T-helper 2 cell treated with Interferon-gamma antibody and Interleukin-4, amounts not matched to agents 5 μg/mL and 100 μg/mL, for 36 hours (primary cell): ENCODE measurements around the gene UHMK1.
A peak's percentile ranks its signal among the peaks of the same experiment; 100 is the strongest.

Experiments used
- DNase-seq: peaks from one replicate; pipeline ENCODE4 v3.0.0; 2021; ENCODE audit warnings: low spot score
- H3K27ac Mint-ChIP-seq: one replicate; pipeline ENCODE4 v1.8.0; 2021; ENCODE audit warnings: mild to moderate bottlenecking, mixed read lengths
- H3K27me3 Mint-ChIP-seq: one replicate; pipeline ENCODE4 v1.8.0; 2021; ENCODE audit warnings: low read depth, mixed read lengths
- H3K36me3 Mint-ChIP-seq: one replicate; pipeline ENCODE4 v1.8.0; 2021; ENCODE audit warnings: low read depth, mixed read lengths
- H3K4me1 Mint-ChIP-seq: one replicate; pipeline ENCODE4 v1.8.0; 2021; ENCODE audit warnings: low read depth, mixed read lengths
- H3K4me3 Mint-ChIP-seq: one replicate; pipeline ENCODE4 v1.8.0; 2022; ENCODE audit warnings: mild to moderate bottlenecking, moderate library complexity, mixed read lengths
- H3K9me3 Mint-ChIP-seq: one replicate; pipeline ENCODE4 v1.8.0; 2021; ENCODE audit warnings: mixed read lengths

The UHMK1 gene

DNA sequence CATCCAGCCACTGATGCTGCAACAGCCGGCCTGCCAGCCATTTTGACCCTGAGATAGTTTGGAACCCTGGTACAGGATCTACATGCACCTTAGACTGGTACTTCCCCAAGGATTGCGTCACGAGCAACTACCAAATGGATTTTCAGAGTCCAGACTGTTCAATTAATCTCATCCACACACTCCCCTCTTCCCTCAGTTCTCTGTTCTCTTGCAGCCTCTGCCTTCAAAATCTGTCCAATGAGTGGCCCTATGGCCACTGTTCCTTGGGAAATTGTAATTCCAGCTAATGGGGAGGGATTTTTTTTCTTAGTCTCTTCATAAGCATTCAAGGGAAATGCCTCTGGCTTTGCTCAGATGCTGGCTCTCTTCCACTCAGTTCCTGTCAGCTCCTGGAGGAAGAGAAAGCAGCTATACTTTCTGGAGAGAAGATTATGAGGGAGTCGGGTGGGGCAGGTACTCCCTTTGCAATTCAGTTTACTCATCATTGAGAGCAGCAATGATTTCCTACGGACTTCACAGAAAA, 44.1 kb downstream of the UHMK1 start:
- no peaks in the 10 kb centered on the region for H3K27me3 Mint-ChIP-seq
- H3K4me1 Mint-ChIP-seq: peaks cover 6% of the 10 kb centered on the region
- H3K27ac Mint-ChIP-seq: no peak overlapping the region
- H3K4me3 Mint-ChIP-seq: no peak overlapping the region
- peaks cover 18% of the 10 kb centered on the region for H3K9me3 Mint-ChIP-seq
- H3K36me3 Mint-ChIP-seq: peaks cover 11% of the 10 kb centered on the region
- no peak for DNase-seq

DNA sequence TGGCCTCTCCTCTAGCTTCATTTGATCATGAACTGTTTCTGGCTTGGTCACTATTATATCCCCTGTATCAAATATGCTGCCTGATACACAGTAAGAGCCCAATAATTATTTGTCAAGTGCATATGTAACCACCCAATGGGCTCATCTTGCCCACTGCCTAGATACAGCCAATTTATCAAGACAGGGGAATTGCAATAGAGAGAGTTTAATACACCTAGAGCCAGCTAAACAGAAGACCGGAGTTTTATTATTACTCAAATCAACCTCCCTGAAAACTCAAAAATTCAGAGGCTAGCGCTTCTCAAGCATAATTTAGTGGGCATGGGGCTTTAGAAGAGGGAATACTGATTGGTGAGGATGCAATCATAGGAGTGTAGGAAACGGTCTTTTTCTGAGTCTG, 45.6 kb downstream of the UHMK1 start:
- Mint-ChIP-seq H3K4me1 (peaks cover 6% of the 10 kb centered on the region), H3K27me3 (no peaks in the 10 kb centered on the region), H3K9me3 (peaks cover 18% of the 10 kb centered on the region), H3K27ac (no peak overlapping the region), H3K4me3 (no peak overlapping the region), H3K36me3 (peaks cover 10% of the 10 kb centered on the region)
- no peak for DNase-seq

DNA sequence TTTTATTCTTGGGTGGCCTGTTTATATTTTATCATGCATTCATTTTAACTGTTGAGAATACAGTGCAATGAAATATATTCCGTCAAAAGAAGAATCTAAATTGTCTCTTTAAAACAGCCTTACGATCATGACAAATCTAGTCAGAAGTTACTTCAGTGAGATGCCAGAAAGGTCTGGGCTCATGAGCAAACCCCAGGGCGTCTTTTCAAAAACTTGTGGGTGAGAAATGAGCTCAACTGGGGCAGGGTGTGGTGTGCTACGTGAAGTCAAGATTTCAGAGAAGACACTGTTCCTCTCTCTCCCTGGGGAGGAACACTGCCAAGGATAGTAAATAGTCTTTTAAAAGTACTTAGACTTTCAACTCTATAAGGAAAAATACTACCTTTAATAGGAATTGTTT, 50.6 kb downstream of the UHMK1 start:
- Mint-ChIP-seq H3K4me3 (no peak overlapping the region), H3K27ac (no peak overlapping the region), H3K36me3 (peaks cover 1% of the 10 kb centered on the region), H3K4me1 (no peaks in the 10 kb centered on the region), H3K27me3 (no peaks in the 10 kb centered on the region), H3K9me3 (peaks cover 9% of the 10 kb centered on the region)
- DNase-seq: no peak

DNA sequence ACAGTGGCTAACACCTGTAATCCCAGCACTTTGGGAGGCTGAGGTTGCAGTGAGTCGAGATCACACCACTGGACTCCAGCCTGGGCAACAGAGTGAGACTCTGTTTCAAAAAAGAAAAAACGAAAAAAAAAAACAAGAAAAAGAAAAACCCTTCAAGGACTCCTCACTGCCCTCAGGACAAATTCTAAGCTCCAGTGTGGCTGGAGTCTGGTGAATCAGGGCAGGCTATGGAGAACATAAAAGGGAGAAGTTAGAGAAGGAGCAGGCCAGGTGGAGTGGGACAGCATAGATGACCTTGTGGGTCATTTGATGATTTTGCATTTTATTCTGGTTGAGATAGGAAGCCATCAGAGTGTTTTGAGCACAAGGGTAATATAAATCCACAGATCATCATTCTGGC, 51.4 kb downstream of the UHMK1 start:
- Mint-ChIP-seq H3K4me1 (no peaks in the 10 kb centered on the region), H3K27ac (no peak overlapping the region), H3K36me3 (no peaks in the 10 kb centered on the region), H3K9me3 (peaks cover 3% of the 10 kb centered on the region), H3K27me3 (no peaks in the 10 kb centered on the region), H3K4me3 (no peak overlapping the region)
- no peak for DNase-seq

DNA sequence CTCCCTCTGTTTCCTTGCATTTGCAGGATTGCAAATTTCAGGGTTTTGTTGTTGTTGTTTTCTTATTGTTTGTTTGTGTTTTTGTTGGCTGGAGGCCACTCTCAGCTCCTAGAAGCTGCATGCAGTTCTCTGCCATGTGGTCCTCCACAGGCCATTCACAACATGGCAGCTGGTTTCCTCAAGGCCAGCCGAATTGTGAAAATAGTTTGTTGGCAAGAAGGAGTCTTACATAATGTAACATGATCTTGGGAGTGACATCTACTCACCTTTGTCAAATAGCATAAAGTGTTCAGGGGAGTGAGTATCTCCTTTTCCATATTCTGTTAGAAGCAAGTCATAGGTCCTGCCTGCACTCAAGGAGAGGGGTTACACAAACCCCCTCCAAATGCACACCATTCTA, 53.3 kb downstream of the UHMK1 start:
- H3K9me3 Mint-ChIP-seq: no peaks in the 10 kb centered on the region
- H3K36me3 Mint-ChIP-seq: no peaks in the 10 kb centered on the region
- H3K4me3 Mint-ChIP-seq: no peak overlapping the region
- no peaks in the 10 kb centered on the region for H3K4me1 Mint-ChIP-seq
- DNase-seq: no peak
- H3K27me3 Mint-ChIP-seq: no peaks in the 10 kb centered on the region
- H3K27ac Mint-ChIP-seq: no peak overlapping the region

DNA sequence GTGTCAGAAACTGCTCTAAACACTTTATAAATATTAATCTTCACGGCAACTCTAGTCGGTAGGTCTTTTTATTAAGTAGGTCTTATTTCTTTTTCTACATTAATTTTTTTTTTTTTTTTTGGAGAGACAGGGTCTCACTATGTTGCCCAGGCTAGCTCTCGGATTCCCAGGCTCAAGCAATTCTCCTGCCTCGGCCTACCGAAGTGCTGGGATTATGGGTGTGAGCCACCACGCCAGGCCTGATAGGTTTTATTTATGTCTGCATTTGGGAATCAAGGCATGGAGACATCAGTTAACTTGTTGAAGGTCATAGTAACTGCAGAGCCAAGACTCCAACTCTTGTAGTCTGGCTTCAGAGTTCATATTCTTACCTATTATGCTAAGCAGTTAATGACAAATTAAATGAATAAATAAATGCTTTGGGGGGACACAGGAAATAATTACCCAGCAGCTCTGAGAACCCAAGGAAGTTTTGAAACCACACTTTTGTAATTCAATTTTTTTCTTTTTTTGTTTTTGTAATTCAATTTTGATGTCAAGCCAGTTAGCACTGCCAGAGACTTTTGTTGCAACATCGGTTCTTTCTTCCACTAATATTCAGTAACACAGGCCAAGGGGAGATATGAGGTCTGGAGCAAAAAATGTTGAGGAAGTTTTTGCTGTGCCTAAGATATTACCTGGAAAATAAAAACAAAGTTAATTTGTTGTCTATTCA, 54.5 kb downstream of the UHMK1 start:
- H3K4me1 Mint-ChIP-seq: no peaks in the 10 kb centered on the region
- no peak overlapping the region for H3K27ac Mint-ChIP-seq
- no peaks in the 10 kb centered on the region for H3K36me3 Mint-ChIP-seq
- H3K9me3 Mint-ChIP-seq: no peaks in the 10 kb centered on the region
- DNase-seq: no peak
- H3K4me3 Mint-ChIP-seq: no peak overlapping the region
- H3K27me3 Mint-ChIP-seq: no peaks in the 10 kb centered on the region

DNA sequence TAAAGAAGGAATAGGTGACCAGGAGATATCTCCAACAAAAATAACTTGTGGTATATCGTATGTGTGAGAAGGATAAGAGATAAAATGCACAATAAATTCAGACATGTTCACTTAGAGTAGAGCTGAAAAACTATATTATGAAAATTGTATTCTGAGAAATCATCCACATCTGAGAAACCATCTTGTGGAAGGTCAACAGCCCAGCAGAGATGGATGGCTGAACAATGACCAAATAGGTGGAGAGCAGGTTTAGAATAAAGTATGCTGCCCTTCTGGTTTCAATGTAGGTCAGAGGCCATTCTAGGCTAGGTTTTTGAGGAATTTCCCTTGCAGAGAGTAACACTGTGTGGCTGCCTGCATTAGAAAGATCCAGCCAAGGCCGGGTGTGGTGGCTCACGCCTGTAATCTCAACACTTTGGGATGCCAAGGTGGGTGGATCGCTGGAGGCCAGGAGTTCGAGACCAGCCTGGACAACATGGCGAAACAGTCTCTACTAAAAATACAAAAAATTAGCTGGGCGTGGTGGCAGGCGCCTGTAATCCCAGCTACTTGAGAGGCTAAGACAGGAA, 55.1 kb downstream of the UHMK1 start:
- Mint-ChIP-seq H3K4me3 (no peak overlapping the region), H3K4me1 (no peaks in the 10 kb centered on the region), H3K36me3 (no peaks in the 10 kb centered on the region), H3K27ac (no peak overlapping the region), H3K9me3 (no peaks in the 10 kb centered on the region), H3K27me3 (no peaks in the 10 kb centered on the region)
- no peak for DNase-seq

DNA sequence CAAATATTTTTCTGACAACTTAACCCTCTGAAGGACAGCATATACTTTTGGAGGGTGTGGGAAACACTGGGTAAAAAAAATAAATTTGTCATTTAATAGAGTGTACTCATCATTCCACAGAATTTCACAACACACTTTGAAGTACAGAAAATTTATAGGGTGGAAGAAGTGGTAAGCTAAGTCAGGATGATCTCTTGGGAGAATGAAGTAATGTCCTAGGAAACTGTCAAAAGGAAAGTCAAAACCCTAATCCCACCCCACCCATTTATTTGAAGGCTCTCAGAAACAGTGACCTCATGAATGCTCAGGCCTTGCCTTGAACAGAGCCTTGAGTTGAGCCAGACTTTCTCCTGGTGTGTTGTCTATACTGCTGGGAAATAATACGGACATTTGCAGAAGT, 56.6 kb downstream of the UHMK1 start:
- Mint-ChIP-seq H3K36me3 (no peaks in the 10 kb centered on the region), H3K4me1 (no peaks in the 10 kb centered on the region), H3K27ac (no peak overlapping the region), H3K4me3 (no peak overlapping the region), H3K27me3 (peaks cover 2% of the 10 kb centered on the region), H3K9me3 (no peaks in the 10 kb centered on the region)
- no peak for DNase-seq

DNA sequence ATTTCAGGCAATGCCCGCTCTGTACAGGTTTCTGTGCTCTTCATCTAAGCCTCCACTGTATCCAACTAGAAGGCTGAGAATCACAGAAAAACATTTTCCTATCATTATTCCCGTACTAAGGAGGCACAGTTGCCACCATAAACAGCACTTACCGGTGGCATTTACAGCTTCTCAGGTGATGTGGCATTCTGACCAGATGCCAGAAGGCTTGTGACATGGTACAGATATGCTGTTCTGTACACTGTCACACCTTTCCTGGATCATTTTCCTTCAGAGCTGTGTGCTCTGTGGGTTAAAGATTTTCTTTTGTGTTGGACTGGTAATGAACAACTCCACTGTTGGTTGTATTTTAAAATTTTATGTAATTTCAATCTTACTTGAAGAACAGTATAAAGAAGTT, 59.9 kb downstream of the UHMK1 start:
- H3K9me3 Mint-ChIP-seq: no peaks in the 10 kb centered on the region
- H3K27me3 Mint-ChIP-seq: peaks cover 2% of the 10 kb centered on the region
- no peak overlapping the region for H3K4me3 Mint-ChIP-seq
- peaks cover 3% of the 10 kb centered on the region for H3K36me3 Mint-ChIP-seq
- peaks cover 10% of the 10 kb centered on the region for H3K4me1 Mint-ChIP-seq
- H3K27ac Mint-ChIP-seq: no peak overlapping the region
- no peak for DNase-seq

DNA sequence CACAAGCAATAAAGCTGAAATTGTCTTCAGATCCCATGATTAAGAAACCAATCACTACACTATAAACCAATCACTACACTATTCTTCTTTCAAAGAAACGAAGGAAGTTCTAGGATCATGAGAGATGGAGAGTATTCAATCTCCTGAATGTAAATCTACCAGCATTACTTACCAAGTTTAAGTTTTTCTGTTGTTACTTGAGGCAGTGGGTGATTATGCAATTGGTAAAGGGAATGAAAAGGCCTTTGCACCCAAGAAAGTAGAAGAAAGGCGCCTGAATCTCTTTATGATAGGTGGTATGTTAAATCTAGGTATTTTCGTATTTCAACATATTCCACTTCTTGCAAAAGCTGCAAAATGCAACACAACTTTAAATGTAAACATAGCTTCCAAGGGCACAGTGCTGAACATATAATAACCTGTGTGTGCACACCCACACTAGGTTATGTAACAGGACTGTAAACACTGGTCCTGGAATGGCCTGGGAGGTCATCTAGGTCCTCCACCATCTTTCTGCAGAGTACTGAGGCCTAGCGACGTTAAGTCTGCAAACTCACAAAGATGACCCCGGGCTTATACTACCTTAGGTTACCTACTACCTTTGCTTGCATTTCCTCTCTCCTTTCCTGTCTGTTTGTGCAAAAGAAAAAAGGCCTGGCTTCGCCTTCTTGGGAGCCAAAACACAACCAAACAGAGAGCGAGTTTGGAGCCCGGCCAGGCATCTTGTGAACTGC, 62.9 kb downstream of the UHMK1 start:
- Mint-ChIP-seq H3K27me3 (peaks cover 2% of the 10 kb centered on the region), H3K4me1 (peaks cover 28% of the 10 kb centered on the region), H3K27ac (peak overlapping the region; percentile 96), H3K4me3 (peak overlapping the region; percentile 93), H3K36me3 (peaks cover 3% of the 10 kb centered on the region), H3K9me3 (no peaks in the 10 kb centered on the region)
- no peak for DNase-seq

DNA sequence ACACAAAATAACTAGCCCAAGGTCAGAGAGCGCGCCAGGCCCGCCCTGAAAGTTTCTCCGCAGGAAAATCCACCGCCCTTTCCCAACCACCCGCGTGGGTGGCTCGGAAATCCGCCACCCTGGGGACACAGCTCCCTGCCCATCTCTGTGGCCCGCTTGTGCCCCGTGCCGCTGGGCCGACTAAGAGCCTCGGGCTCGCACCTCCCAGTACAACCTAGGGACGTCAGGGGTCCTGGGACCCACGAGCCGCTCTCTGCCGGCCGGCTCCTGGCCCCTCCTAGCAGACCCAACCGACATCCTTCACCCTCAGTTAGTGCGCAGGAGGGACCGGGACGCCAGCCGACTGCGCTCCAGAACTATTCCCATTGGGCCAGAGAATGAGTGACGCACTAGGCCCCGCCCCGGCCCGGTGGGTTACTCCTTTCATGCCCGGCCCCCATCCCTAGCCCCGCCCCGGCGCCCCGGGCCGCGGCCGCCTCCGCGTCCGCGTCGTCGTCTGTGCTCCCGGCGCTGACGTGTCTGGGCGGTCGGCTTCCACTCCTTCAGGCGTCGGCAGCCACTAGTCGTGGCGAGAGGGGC, 63.5 kb downstream of the UHMK1 start:
- peaks cover 2% of the 10 kb centered on the region for H3K27me3 Mint-ChIP-seq
- peak overlapping the region; percentile 93 for H3K4me3 Mint-ChIP-seq
- H3K4me1 Mint-ChIP-seq: peaks cover 28% of the 10 kb centered on the region
- H3K9me3 Mint-ChIP-seq: no peaks in the 10 kb centered on the region
- H3K36me3 Mint-ChIP-seq: peaks cover 3% of the 10 kb centered on the region
- peak; percentile 99 for DNase-seq
- H3K27ac Mint-ChIP-seq: peak overlapping the region; percentile 96

DNA sequence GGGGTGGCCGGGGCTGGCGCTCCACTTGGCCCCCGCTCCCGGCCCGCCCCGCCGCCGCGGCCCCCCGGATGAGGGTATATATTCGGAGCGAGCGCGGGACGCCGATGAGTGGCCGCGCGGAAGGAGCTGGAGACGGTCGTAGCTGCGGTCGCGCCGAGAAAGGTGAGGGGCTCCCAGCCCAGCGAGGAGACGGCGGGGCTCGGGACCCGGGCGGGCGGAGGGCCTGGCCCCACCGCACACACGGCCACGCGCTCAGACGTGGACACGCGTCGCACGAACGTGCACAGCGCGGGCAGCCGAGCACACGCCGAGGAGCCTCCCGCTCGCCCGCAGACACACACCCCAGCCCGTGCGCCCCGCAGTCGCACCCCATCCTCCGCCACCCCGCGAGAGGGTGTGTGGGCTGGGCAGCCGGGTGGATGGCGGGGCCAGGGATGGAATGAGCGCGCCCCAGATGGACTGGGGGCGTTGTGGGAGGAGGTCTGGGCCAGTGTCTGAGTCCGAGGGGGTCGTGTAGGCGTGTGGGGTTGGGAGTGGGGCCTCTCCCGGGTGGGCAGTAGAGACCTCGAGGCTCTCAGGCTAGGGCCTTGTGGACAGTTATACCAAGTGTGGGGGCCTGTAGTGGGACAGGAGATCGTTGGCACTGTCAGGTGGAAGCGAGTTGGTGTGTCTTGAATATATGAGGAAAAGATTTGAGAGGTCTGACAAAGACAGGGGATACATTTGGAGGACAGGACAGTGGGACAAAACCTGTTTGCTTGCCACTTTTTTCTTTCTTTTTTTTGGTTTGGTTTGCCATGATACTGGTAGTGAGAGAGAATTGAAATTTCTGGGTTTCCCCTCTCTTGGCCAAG, 64.2 kb downstream of the UHMK1 start, which contains the start of gene UAP1:
TSS of gene UAP1 (plus strand) at position 107 of the 854 bp plus-strand sequence. CDS start 4,347 bp downstream, outside the sequence.
- peaks cover 6% of the 10 kb centered on the region for H3K36me3 Mint-ChIP-seq
- H3K27me3 Mint-ChIP-seq: peaks cover 2% of the 10 kb centered on the region
- peak within 1 kb of the TSS; percentile 96 for H3K27ac Mint-ChIP-seq
- H3K4me1 Mint-ChIP-seq: peaks cover 28% of the 10 kb centered on the region
- peak within 1 kb of the TSS; percentile 93 for H3K4me3 Mint-ChIP-seq
- DNase-seq: no peak
- no peaks in the 10 kb centered on the region for H3K9me3 Mint-ChIP-seq

DNA sequence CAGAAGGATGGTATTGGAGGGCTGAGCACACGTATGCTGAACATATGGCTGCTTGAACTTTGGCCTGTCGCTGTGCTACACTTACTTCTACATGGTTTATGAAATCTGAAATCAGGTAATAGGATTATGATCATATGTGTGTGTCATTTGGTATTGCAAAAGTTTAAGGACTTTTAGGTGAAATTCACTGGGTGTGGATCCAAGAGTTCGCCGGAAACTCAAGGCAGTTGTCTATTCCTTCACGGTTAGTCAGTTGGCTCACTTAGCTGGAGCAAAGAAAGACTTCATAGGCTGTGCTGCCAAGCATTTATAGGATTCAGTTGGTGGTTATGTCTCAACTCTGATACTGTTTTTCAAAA, 64.8 kb downstream of the UHMK1 start:
- Mint-ChIP-seq H3K27ac (peak overlapping the region; percentile 80), H3K36me3 (peaks cover 9% of the 10 kb centered on the region), H3K9me3 (no peaks in the 10 kb centered on the region), H3K27me3 (peaks cover 2% of the 10 kb centered on the region), H3K4me3 (peak overlapping the region; percentile 83), H3K4me1 (peaks cover 28% of the 10 kb centered on the region)
- DNase-seq: no peak
